ENCODE data around the gene PGLYRP3.

PGLYRP3 gene

GRCh38 chr1:153260585-153261280 lies 52.0 kb downstream of the PGLYRP3 start:
- no peak for DNase-seq (ENCODE audit: low read depth in 2 of 2)

GRCh38 chr1:153259387-153259786 lies 53.4 kb downstream of the PGLYRP3 start, which contains the start of gene LORICRIN:
TSS of gene LORICRIN (plus strand) at chr1:153259687. CDS start at chr1:153260950, 1,263 bp downstream.
- no peak for DNase-seq (ENCODE audit: low read depth in 2 of 2)

- no peak for DNase-seq (ENCODE audit: low read depth in 2 of 2)
Observed at GRCh38 chr1:153253693-153254092, 59.1 kb downstream of the PGLYRP3 start.

GRCh38 chr1:153253076-153253475 lies 59.7 kb downstream of the PGLYRP3 start:
- no peak for DNase-seq (ENCODE audit: low read depth in 2 of 2)

- DNase-seq (ENCODE audit: low read depth in 2 of 2), result no peak
Observed at GRCh38 chr1:153251988-153252387, 60.8 kb downstream of the PGLYRP3 start.

GRCh38 chr1:153251562-153251961 lies 61.2 kb downstream of the PGLYRP3 start:
- no peak for DNase-seq (ENCODE audit: low read depth in 2 of 2)

GRCh38 chr1:153251087-153251486 lies 61.7 kb downstream of the PGLYRP3 start:
- no peak for DNase-seq (ENCODE audit: low read depth in 2 of 2)

- no peak for DNase-seq (ENCODE audit: low read depth in 2 of 2)
Observed at GRCh38 chr1:153250166-153250565, 62.6 kb downstream of the PGLYRP3 start.

GRCh38 chr1:153248176-153248879 lies 64.4 kb downstream of the PGLYRP3 start:
- no peak for DNase-seq (ENCODE audit: low read depth in 2 of 2)

Data from fibroblast of skin of left quadriceps (primary cell).